A549 (cell line): ENCODE results near the gene TTK.
"Not testable (repeated sequence)": the region's sequence is repeated elsewhere in the genome, so short reads cannot be mapped to it uniquely, and the experiment has no call there.

Source experiments
- CHD4 ChIP-seq: fragments of 200-600 bp; sonication (generic); IDR thresholded peaks from 2 replicates; pipeline ENCODE4 v1.6.1; 2016; ENCODE audit warnings: antibody characterized with exemption, mild to moderate bottlenecking, borderline replicate concordance
- ESRRA ChIP-seq: fragments of 150-350 bp; IDR thresholded peaks from 2 replicates; pipeline ENCODE4 v1.6.1; 2014; ENCODE audit warnings: mild to moderate bottlenecking, low read length, borderline replicate concordance
- FOSB ChIP-seq: fragments of 250-450 bp; sonication (Bioruptor Pico); IDR thresholded peaks from 2 replicates; pipeline ENCODE4 v1.5.0; 2020; ENCODE audit warnings: mild to moderate bottlenecking, moderate library complexity
- MYC ChIP-seq: IDR thresholded peaks from 2 replicates; pipeline ENCODE4 v1.6.1; 2012; ENCODE audit warnings: mild to moderate bottlenecking, inconsistent platforms, low read length, improper control_type of control experiment, borderline replicate concordance
- POLR2A ChIP-seq: IDR thresholded peaks from 2 replicates; pipeline ENCODE4 v1.6.1; 2012; ENCODE audit warnings: mild to moderate bottlenecking, low read length
- RAD21 ChIP-seq, 2 experiments: fragments of >200 bp in 1 of 2; sonication (Bioruptor Twin) in 1 of 2; formaldehyde crosslinking in 1 of 2; IDR thresholded peaks in 1 of 2; conservative IDR thresholded peaks in 1 of 2; 2 replicates in 1 of 2; 3 replicates in 1 of 2; pipeline ENCODE4 v1.6.1; 2012 to 2018; ENCODE audit warnings: inconsistent platforms in 1 of 2
- RFX5 ChIP-seq: fragments of 450-650 bp; IDR thresholded peaks from 2 replicates; pipeline ENCODE4 v1.7.1; 2014; ENCODE audit warnings: antibody characterized with exemption, mild to moderate bottlenecking, moderate library complexity
- ZC3H11A ChIP-seq: fragments of 450-650 bp; IDR thresholded peaks from 2 replicates; pipeline ENCODE4 v1.6.1; 2014; ENCODE audit warnings: antibody characterized with exemption, mild to moderate bottlenecking
- ZNF302 ChIP-seq: fragments of 250-450 bp; sonication (Bioruptor Pico); IDR thresholded peaks from 2 replicates; pipeline ENCODE4 v1.9.0; 2021; ENCODE audit warnings: inconsistent platforms, mild to moderate bottlenecking, moderate library complexity
- TF ChIP-seq, protein P1 (sequence below): IDR thresholded peaks from 2 replicates; pipeline ENCODE4 v1.6.1; 2012; ENCODE audit warnings: low read depth, borderline replicate concordance
- TF ChIP-seq, protein P2 (sequence below): fragments of >200 bp; sonication (Bioruptor Twin); formaldehyde crosslinking; IDR thresholded peaks from 3 replicates; pipeline ENCODE4 v1.5.1; 2016
- TF ChIP-seq, protein P3 (sequence below): fragments of 450-650 bp; IDR thresholded peaks from 2 replicates; pipeline ENCODE4 v1.6.1; 2014; ENCODE audit warnings: antibody characterized with exemption

- not testable (repeated sequence) for TF ChIP-seq RAD21 (conservative IDR thresholded peaks at IDR 0.05 in 1 of 2, IDR thresholded peaks at IDR 0.05 in 1 of 2); RFX5; MYC; POLR2A; CHD4; ZNF302; ZC3H11A; ESRRA; FOSB (CRISPR knock-in tag)
- TF ChIP-seq, protein P1, sequence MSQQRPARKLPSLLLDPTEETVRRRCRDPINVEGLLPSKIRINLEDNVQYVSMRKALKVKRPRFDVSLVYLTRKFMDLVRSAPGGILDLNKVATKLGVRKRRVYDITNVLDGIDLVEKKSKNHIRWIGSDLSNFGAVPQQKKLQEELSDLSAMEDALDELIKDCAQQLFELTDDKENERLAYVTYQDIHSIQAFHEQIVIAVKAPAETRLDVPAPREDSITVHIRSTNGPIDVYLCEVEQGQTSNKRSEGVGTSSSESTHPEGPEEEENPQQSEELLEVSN = not testable (repeated sequence)
- TF ChIP-seq, protein P2, sequence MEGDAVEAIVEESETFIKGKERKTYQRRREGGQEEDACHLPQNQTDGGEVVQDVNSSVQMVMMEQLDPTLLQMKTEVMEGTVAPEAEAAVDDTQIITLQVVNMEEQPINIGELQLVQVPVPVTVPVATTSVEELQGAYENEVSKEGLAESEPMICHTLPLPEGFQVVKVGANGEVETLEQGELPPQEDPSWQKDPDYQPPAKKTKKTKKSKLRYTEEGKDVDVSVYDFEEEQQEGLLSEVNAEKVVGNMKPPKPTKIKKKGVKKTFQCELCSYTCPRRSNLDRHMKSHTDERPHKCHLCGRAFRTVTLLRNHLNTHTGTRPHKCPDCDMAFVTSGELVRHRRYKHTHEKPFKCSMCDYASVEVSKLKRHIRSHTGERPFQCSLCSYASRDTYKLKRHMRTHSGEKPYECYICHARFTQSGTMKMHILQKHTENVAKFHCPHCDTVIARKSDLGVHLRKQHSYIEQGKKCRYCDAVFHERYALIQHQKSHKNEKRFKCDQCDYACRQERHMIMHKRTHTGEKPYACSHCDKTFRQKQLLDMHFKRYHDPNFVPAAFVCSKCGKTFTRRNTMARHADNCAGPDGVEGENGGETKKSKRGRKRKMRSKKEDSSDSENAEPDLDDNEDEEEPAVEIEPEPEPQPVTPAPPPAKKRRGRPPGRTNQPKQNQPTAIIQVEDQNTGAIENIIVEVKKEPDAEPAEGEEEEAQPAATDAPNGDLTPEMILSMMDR = not testable (repeated sequence)
- TF ChIP-seq, protein P3, sequence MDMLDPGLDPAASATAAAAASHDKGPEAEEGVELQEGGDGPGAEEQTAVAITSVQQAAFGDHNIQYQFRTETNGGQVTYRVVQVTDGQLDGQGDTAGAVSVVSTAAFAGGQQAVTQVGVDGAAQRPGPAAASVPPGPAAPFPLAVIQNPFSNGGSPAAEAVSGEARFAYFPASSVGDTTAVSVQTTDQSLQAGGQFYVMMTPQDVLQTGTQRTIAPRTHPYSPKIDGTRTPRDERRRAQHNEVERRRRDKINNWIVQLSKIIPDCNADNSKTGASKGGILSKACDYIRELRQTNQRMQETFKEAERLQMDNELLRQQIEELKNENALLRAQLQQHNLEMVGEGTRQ = not testable (repeated sequence)
Measured at GRCh38 chr6:80068146-80068545, 63.7 kb downstream of the TTK start.
